CD14-positive monocyte (primary cell): ENCODE results near the gene TRRAP. TPM values are rescaled to one million over a fixed set of nuclear protein-coding genes. Genes with fewer than 3 reads are reported as not detected.

Experiments used
- DNase-seq, 3 donors: peaks; one replicate each; pipeline ENCODE4 v3.0.0-alpha.2; 2011 to 2022
- H2AFZ ChIP-seq: 2 replicates; pipeline ENCODE4 v1.6.0; 2012; ENCODE audit warnings: mild to moderate bottlenecking, low read depth, low read length, inconsistent platforms; ENCODE audit not compliant: insufficient read depth, poor library complexity, severe bottlenecking
- H3K27ac ChIP-seq, 2 donors: 1 replicate in 1 of 2; 2 replicates in 1 of 2; pipeline ENCODE4 v1.5.1; 2012 to 2013; ENCODE audit warnings: low read length in 2 of 2, control low read depth in 1 of 2, inconsistent platforms in 1 of 2, low read depth in 1 of 2, mild to moderate bottlenecking in 1 of 2
- H3K27me3 ChIP-seq, 2 donors: one replicate each; pipeline versions ENCODE4 v1.6.0 to v1.6.1; 2011 to 2013; ENCODE audit warnings: low read length in 2 of 2; ENCODE audit not compliant: control insufficient read depth in 2 of 2, insufficient read depth in 2 of 2
- H3K36me3 ChIP-seq, 2 donors: replicated peaks in 1 of 2; 1 replicate in 1 of 2; 2 replicates in 1 of 2; pipeline versions ENCODE4 v1.5.1 to v1.6.1; 2012 to 2013; ENCODE audit warnings: low read length in 2 of 2, control low read depth in 1 of 2, inconsistent platforms in 1 of 2, mild to moderate bottlenecking in 1 of 2; ENCODE audit not compliant: insufficient read depth in 2 of 2, control insufficient read depth in 1 of 2
- H3K4me1 ChIP-seq, 2 donors: 1 replicate in 1 of 2; 2 replicates in 1 of 2; pipeline versions ENCODE4 v1.5.1 to v1.6.1; 2012 to 2013; ENCODE audit warnings: low read length in 2 of 2, control low read depth in 1 of 2, inconsistent platforms in 1 of 2, mild to moderate bottlenecking in 1 of 2, moderate library complexity in 1 of 2; ENCODE audit not compliant: insufficient read depth in 2 of 2, control insufficient read depth in 1 of 2
- H3K4me2 ChIP-seq: replicated peaks from 2 replicates; pipeline ENCODE3; 2012; ENCODE audit warnings: low read length, moderate library complexity, mild to moderate bottlenecking; ENCODE audit not compliant: poor library complexity, severe bottlenecking; ENCODE audit errors: extremely low read depth
- H3K4me3 ChIP-seq, 3 experiments: fragments of 200-600 bp in 1 of 3; sonication (generic) in 1 of 3; replicated peaks in 1 of 3; 1 replicate in 2 of 3; 2 replicates in 1 of 3; pipeline ENCODE4 v1.5.1; 2011 to 2013; ENCODE audit warnings: low read length in 3 of 3, mild to moderate bottlenecking in 3 of 3, control low read depth in 2 of 3, low read depth in 2 of 3, inconsistent platforms in 1 of 3, moderate library complexity in 1 of 3
- H3K79me2 ChIP-seq: 2 replicates; pipeline ENCODE4 v1.6.0; 2012; ENCODE audit warnings: mild to moderate bottlenecking, control low read depth, inconsistent platforms, low read length, moderate library complexity; ENCODE audit not compliant: insufficient read depth
- H3K9ac ChIP-seq: 2 replicates; pipeline ENCODE4 v1.6.0; 2017; ENCODE audit warnings: low read length, mild to moderate bottlenecking; ENCODE audit not compliant: insufficient read depth, poor library complexity, severe bottlenecking
- H3K9me3 ChIP-seq, 2 donors: replicated peaks in 1 of 2; 1 replicate in 1 of 2; 2 replicates in 1 of 2; pipeline versions ENCODE4 v1.5.1 to v1.6.1; 2012 to 2013; ENCODE audit warnings: low read length in 2 of 2, control low read depth in 1 of 2; ENCODE audit not compliant: control insufficient read depth in 1 of 2, insufficient read depth in 1 of 2
- H4K20me1 ChIP-seq: 2 replicates; pipeline ENCODE4 v1.6.0; 2012; ENCODE audit warnings: mild to moderate bottlenecking, low read length, control low read depth, moderate library complexity; ENCODE audit not compliant: insufficient read depth
- H3K27ac Mint-ChIP-seq, 7 donors: one replicate each; pipeline ENCODE4 v1.8.0; 2020; ENCODE audit warnings: mild to moderate bottlenecking in 7 of 7, mixed read lengths in 7 of 7, moderate library complexity in 6 of 7, inconsistent platforms in 2 of 7
- H3K27me3 Mint-ChIP-seq, 3 donors: one replicate each; pipeline ENCODE4 v1.8.0; 2021 to 2022; ENCODE audit warnings: low read depth in 3 of 3, mild to moderate bottlenecking in 3 of 3, mixed read lengths in 3 of 3, moderate library complexity in 3 of 3, inconsistent platforms in 1 of 3
- H3K36me3 Mint-ChIP-seq, 2 donors: one replicate each; pipeline ENCODE4 v1.8.0; 2020; ENCODE audit warnings: mixed read lengths in 2 of 2, inconsistent platforms in 1 of 2, mild to moderate bottlenecking in 1 of 2
- H3K4me1 Mint-ChIP-seq: one replicate; pipeline ENCODE4 v1.8.0; 2020; ENCODE audit warnings: mild to moderate bottlenecking, mixed read lengths
- H3K4me3 Mint-ChIP-seq, 2 donors: one replicate each; pipeline ENCODE4 v1.8.0; 2020; ENCODE audit warnings: mild to moderate bottlenecking in 2 of 2, mixed read lengths in 2 of 2, moderate library complexity in 1 of 2
- H3K9me3 Mint-ChIP-seq, 7 donors: one replicate each; pipeline ENCODE4 v1.8.0; 2020 to 2022; ENCODE audit warnings: mixed read lengths in 7 of 7, mild to moderate bottlenecking in 6 of 7, moderate library complexity in 6 of 7, inconsistent platforms in 2 of 7
- CTCF ChIP-seq: fragments of 200-600 bp; IDR thresholded peaks from one replicate; pipeline ENCODE4 v1.8.0; 2022; ENCODE audit warnings: antibody characterized with exemption, mild to moderate bottlenecking
- WGBS: methylation state at CpG from one replicate; pipeline ENCODE4 v1.1.5; 2013; ENCODE audit warnings: missing lambda C conversion rate; ENCODE audit not compliant: insufficient coverage; 5-methylcytosine and 5-hydroxymethylcytosine counted together
- intact Hi-C, 2 donors: fragments of 100-400 bp; cut with micrococcal nuclease; formaldehyde crosslinking; loops; one replicate each; pipeline versions ENCODE4 v1.15.0 to v1.15.1; 2023
- polyA plus RNA-seq, 3 donors: library from polyadenylated mRNA; depleted of rRNA in 1 of 3; unstranded in 2 of 3; stranded (reverse) in 1 of 3; fragments of 300-500 nt in 2 of 3; fragments of >200 nt in 1 of 3; fragmentation: Illumina TruSeq in 2 of 3; gene quantifications; 1 replicate in 2 of 3; 2 replicates in 1 of 3; pipeline ENCODE4 v1.2.3, GENCODE V29; 2012 to 2021

The TRRAP gene
- polyA plus RNA-seq, 3 donors, result 0.67 to 12.2 (median 1.2) TPM

- no peaks in the 10 kb centered on the region for H3K4me1 ChIP-seq
- no peak overlapping the region for H2AFZ ChIP-seq
- no peak overlapping the region for H3K4me3 ChIP-seq
- no peaks in the 10 kb centered on the region for H3K9me3 ChIP-seq
- H3K9ac ChIP-seq, result no peak overlapping the region
- Mint-ChIP-seq H3K9me3 (no peaks in the 10 kb centered on the region), H3K36me3 (peaks cover 76 to 97% of the 10 kb centered on the region in 2 donors), H3K4me1 (no peaks in the 10 kb centered on the region), H3K27me3 (peaks cover 0 to 2% (median 2%) of the 10 kb centered on the region in 3 donors), H3K27ac (no peak overlapping the region), H3K4me3 (no peak overlapping the region)
- intact Hi-C loops, result no loop called here
- no peak for DNase-seq
- WGBS, result 100% methylated on average over 2 of the region's 3 CpGs
- peaks cover 93 to 96% of the 10 kb centered on the region in 2 donors for H3K36me3 ChIP-seq
- H3K4me2 ChIP-seq, result no peak overlapping the region
- H4K20me1 ChIP-seq, result no peaks in the 10 kb centered on the region
- no peaks in the 10 kb centered on the region for H3K79me2 ChIP-seq
- no peak for TF ChIP-seq CTCF
- no peaks in the 10 kb centered on the region for H3K27me3 ChIP-seq
- H3K27ac ChIP-seq, result no peak overlapping the region
Observed at GRCh38 chr7:98934267-98934666, 55.9 kb downstream of the TRRAP start.

GRCh38 chr7:98935811-98936210 lies 57.5 kb downstream of the TRRAP start:
- 100% methylated on average over 2 of the region's 2 CpGs for WGBS
- H3K36me3 Mint-ChIP-seq, result peaks cover 73 to 95% of the 10 kb centered on the region in 2 donors
- no peaks in the 10 kb centered on the region for H3K9me3 Mint-ChIP-seq
- DNase-seq, result no peak
- Histone ChIP-seq H3K4me3 (no peak overlapping the region), H3K4me2 (no peak overlapping the region), H3K9ac (no peak overlapping the region), H3K79me2 (no peaks in the 10 kb centered on the region), H4K20me1 (no peaks in the 10 kb centered on the region), H3K27ac (no peak overlapping the region), H2AFZ (no peak overlapping the region), H3K36me3 (peaks cover 93 to 96% of the 10 kb centered on the region in 2 donors), H3K4me1 (no peaks in the 10 kb centered on the region), H3K27me3 (no peaks in the 10 kb centered on the region), H3K9me3 (no peaks in the 10 kb centered on the region)
- no peak for TF ChIP-seq CTCF
- no peak overlapping the region for H3K4me3 Mint-ChIP-seq
- no peaks in the 10 kb centered on the region for H3K4me1 Mint-ChIP-seq
- H3K27ac Mint-ChIP-seq, result no peak overlapping the region
- intact Hi-C loops, result no loop called here
- peaks cover 0 to 2% (median 2%) of the 10 kb centered on the region in 3 donors for H3K27me3 Mint-ChIP-seq
